GM23338 (cell line): ENCODE data around the gene PPP2R5C. TPM values are rescaled to one million over a fixed set of nuclear protein-coding genes. Genes with fewer than 3 reads are reported as not detected.
"Not testable (repeated sequence)": the region's sequence is repeated elsewhere in the genome, so short reads cannot be mapped to it uniquely, and the experiment has no call there.

Experiments
- ATAC-seq: fragments of 200-7000 bp; cut with Tn5 transposase; 3 replicates; pipeline ENCODE4 v1.9.1; 2020
- DNase-seq: peaks from one replicate; pipeline ENCODE4 v3.0.0-alpha.2; 2015; ENCODE audit warnings: low spot score
- H2AFZ ChIP-seq: fragments of 200-600 bp; sonication (generic); 2 replicates; pipeline ENCODE4 v1.8.0; 2016; ENCODE audit warnings: antibody characterized with exemption, mild to moderate bottlenecking, moderate library complexity
- H3F3A ChIP-seq: fragments of 200-600 bp; sonication (generic); replicated peaks from 2 replicates; pipeline ENCODE4 v1.8.0; 2017; ENCODE audit warnings: antibody characterized with exemption, mixed run types, low read depth
- H3K27ac ChIP-seq: fragments of 200-600 bp; sonication (generic); 2 replicates; pipeline ENCODE4 v1.6.1; 2016; ENCODE audit warnings: low read depth
- H3K27me3 ChIP-seq: fragments of 200-600 bp; sonication (generic); 2 replicates; pipeline ENCODE4 v1.8.0; 2016; ENCODE audit warnings: mild to moderate bottlenecking, mixed run types, moderate library complexity; ENCODE audit not compliant: insufficient read depth
- H3K36me3 ChIP-seq: fragments of 200-600 bp; sonication (generic); 2 replicates; pipeline ENCODE4 v1.8.0; 2016; ENCODE audit warnings: mild to moderate bottlenecking; ENCODE audit not compliant: insufficient read depth
- H3K4me1 ChIP-seq: fragments of 200-600 bp; sonication (generic); 2 replicates; pipeline ENCODE4 v1.8.0; 2016; ENCODE audit warnings: mild to moderate bottlenecking, moderate library complexity; ENCODE audit not compliant: insufficient read depth
- H3K4me2 ChIP-seq: fragments of 200-600 bp; sonication (generic); 2 replicates; pipeline ENCODE4 v1.7.1; 2017; ENCODE audit warnings: mixed run types
- H3K4me3 ChIP-seq: fragments of 200-600 bp; sonication (generic); 2 replicates; pipeline ENCODE4 v1.6.1; 2016; ENCODE audit warnings: mixed run types
- H3K79me2 ChIP-seq: fragments of 200-600 bp; sonication (generic); replicated peaks from 2 replicates; pipeline ENCODE4 v1.8.0; 2017; ENCODE audit warnings: mild to moderate bottlenecking; ENCODE audit not compliant: insufficient read depth
- H3K9me2 ChIP-seq: fragments of 200-600 bp; sonication (generic); 2 replicates; pipeline ENCODE4 v1.8.0; 2017; ENCODE audit not compliant: insufficient read depth
- H4K20me1 ChIP-seq: fragments of 200-600 bp; sonication (generic); replicated peaks from 2 replicates; pipeline ENCODE4 v1.8.0; 2017; ENCODE audit warnings: mild to moderate bottlenecking; ENCODE audit not compliant: insufficient read depth
- H3K27ac Mint-ChIP-seq: 2 replicates; pipeline ENCODE4 v1.8.0; 2020; ENCODE audit warnings: inconsistent platforms, mild to moderate bottlenecking, moderate library complexity, mixed read lengths
- H3K27me3 Mint-ChIP-seq: 3 replicates; pipeline ENCODE4 v1.8.0; 2022; ENCODE audit warnings: low read depth, mild to moderate bottlenecking, moderate library complexity, mixed read lengths, inconsistent platforms; ENCODE audit not compliant: insufficient read depth, poor library complexity
- H3K36me3 Mint-ChIP-seq: 3 replicates; pipeline ENCODE4 v1.8.0; 2021; ENCODE audit warnings: low read depth, mild to moderate bottlenecking, inconsistent platforms, moderate library complexity, mixed read lengths
- H3K4me1 Mint-ChIP-seq: 3 replicates; pipeline ENCODE4 v1.8.0; 2020; ENCODE audit warnings: mild to moderate bottlenecking, inconsistent platforms, mixed read lengths
- H3K4me3 Mint-ChIP-seq: 3 replicates; pipeline ENCODE4 v1.8.0; 2021; ENCODE audit warnings: moderate library complexity, mild to moderate bottlenecking, inconsistent platforms, mixed read lengths
- H3K9me3 Mint-ChIP-seq: 3 replicates; pipeline ENCODE4 v1.8.0; 2020; ENCODE audit warnings: moderate library complexity, mild to moderate bottlenecking, inconsistent platforms, mixed read lengths
- POLR2AphosphoS5 ChIP-seq: IDR thresholded peaks from 2 replicates; pipeline ENCODE4 v1.6.1; 2016; ENCODE audit warnings: antibody characterized with exemption, low read depth
- ZNF114 ChIP-seq: fragments of 250-450 bp; sonication (Bioruptor Pico); IDR thresholded peaks from 2 replicates; pipeline ENCODE4 v1.5.0; 2020; ENCODE audit warnings: mild to moderate bottlenecking, moderate library complexity
- long read RNA-seq: library from polyadenylated mRNA; unstranded; transcript quantifications from one replicate; pipeline ENCODE4 v2.0.0, GENCODE V29; 2020; ENCODE audit not compliant: unreplicated experiment
- polyA plus RNA-seq: library from polyadenylated mRNA; unstranded; fragments of >200 nt; fragmentation: Nextera tagmentation; extraction: Ambion mirVana; gene quantifications from 2 replicates; pipeline ENCODE4 v1.2.1, GENCODE V29; 2016
- total RNA-seq: library from RNA; depleted of rRNA; stranded (reverse); fragments of >200 nt; shearing (Covaris generic); gene quantifications from 2 replicates; pipeline ENCODE4 v1.2.3, GENCODE V29; 2014; rRNA removed

PPP2R5C gene
- total RNA-seq, result 75.4 and 76.4 TPM in 2 replicates
- 75.3 and 79.7 TPM in 2 replicates for polyA plus RNA-seq
- long read RNA-seq, full-length matches to known transcripts, result 11 of 21 reads
- long read RNA-seq, partial matches to known transcripts, result 6 of 21 reads
- long read RNA-seq, other reads (novel, unspliced or antisense), result 4 of 21 reads

DNA sequence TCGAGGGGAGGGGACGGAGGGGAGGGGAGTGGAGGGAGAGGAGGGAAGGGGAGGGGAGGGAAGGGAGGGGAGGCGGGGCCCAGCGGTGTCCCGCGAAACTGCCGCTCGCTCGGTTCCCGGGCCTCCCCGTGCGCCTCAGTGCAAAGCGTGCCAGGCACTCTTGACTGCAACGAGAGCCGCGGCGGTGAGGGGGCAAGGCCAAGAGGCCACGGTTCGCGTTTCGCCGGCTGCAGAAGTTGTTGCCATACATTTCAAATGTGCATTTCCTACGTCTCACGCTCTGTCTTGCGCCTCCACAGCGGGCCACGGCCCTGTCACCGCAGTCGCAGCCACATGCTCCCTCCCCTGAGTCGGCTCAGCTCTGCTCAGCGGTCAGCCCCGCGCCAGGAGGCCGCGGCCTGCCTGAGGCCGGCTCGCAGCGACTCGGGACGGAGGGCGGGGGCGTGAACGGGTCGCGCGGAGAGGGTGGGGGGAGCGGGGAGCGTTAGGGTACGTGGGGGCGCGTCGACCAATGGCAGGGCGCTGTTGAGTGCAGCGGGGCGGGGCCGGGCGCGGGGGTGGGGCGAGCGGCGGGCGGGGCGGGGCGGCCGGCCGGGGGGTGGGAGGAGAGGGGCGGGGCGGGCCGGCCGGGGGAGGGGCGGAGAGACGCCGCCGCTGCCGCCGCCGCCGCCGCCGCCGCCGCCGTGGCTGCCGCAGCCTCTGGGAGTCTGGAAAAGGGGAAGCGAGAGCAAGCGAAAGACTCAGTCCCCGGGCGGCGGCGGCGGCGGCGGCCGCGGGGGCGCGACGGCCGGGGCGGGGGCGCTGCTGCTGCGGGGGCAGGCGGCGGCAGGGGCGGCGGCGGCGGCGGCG, at the start of gene PPP2R5C:
Gene PPP2R5C, plus strand, starts transcription at position 678 of the 849 bp plus-strand sequence. CDS start 185 bp downstream, outside the sequence.
- H3K27ac ChIP-seq, result peak within 1 kb of the TSS; percentile 72; the same call in 1 of the 2 replicates
- peak within 1 kb of the TSS; percentile 98 for H3K4me3 ChIP-seq
- no peaks in the 10 kb centered on the region for H3K36me3 ChIP-seq
- peaks cover 34% of the 10 kb centered on the region for H3K27me3 ChIP-seq
- H4K20me1 ChIP-seq, result peaks cover 5% of the 10 kb centered on the region; the same call in 1 of the 2 replicates
- TF ChIP-seq POLR2AphosphoS5, result peak; percentile 32; the same call in 1 of the 2 replicates
- no peak for TF ChIP-seq ZNF114
- peaks cover 11% of the 10 kb centered on the region for H3K4me1 ChIP-seq
- H3K9me2 ChIP-seq, result no peaks in the 10 kb centered on the region
- peaks cover 21% of the 10 kb centered on the region for H3K27me3 Mint-ChIP-seq
- H3K79me2 ChIP-seq, result no peaks in the 10 kb centered on the region
- H3K4me1 Mint-ChIP-seq, result peaks cover 12% of the 10 kb centered on the region
- peak; percentile 75 for ATAC-seq
- H3K27ac Mint-ChIP-seq, result no peak within 1 kb of the TSS
- H3K4me2 ChIP-seq, result peak within 1 kb of the TSS; percentile 94
- peak; percentile 92 for DNase-seq
- no peaks in the 10 kb centered on the region; the same call in 2 of the 3 replicates for H3K9me3 Mint-ChIP-seq
- peak within 1 kb of the TSS; percentile 99 for H2AFZ ChIP-seq
- H3F3A ChIP-seq, result no peaks in the 10 kb centered on the region
- no peaks in the 10 kb centered on the region; the same call in 2 of the 3 replicates for H3K36me3 Mint-ChIP-seq
- H3K4me3 Mint-ChIP-seq, result peak within 1 kb of the TSS; percentile 92

DNA sequence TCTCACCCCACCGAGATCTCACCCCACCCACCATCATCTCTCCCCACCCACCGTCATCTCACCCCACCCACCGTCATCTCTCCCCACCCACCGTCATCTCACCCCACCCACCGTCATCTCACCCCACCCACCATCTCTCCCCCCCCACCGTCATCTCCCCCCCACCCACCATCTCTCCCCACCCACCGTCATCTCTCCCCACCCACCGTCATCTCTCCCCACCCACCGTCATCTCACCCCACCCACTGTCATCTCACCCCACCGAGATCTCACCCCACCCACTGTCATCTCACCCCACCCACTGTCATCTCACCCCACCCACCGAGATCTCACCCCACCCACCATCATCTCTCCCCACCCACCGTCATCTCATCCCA, 49.7 kb upstream of the PPP2R5C start:
- not testable (repeated sequence) for DNase-seq, H3F3A ChIP-seq, ATAC-seq, H2AFZ ChIP-seq, H3K9me2 ChIP-seq, H3K27me3 ChIP-seq, H3K4me3 ChIP-seq, H3K36me3 Mint-ChIP-seq, H3K4me3 Mint-ChIP-seq, H4K20me1 ChIP-seq, H3K36me3 ChIP-seq, H3K4me1 ChIP-seq, H3K27ac ChIP-seq, H3K79me2 ChIP-seq, H3K27ac Mint-ChIP-seq, H3K4me2 ChIP-seq
- H3K9me3 Mint-ChIP-seq, result peaks cover 10% of the 10 kb centered on the region; the same call in 2 of the 3 replicates
- peaks cover 13% of the 10 kb centered on the region for H3K4me1 Mint-ChIP-seq
- H3K27me3 Mint-ChIP-seq, result peaks cover 18% of the 10 kb centered on the region

DNA sequence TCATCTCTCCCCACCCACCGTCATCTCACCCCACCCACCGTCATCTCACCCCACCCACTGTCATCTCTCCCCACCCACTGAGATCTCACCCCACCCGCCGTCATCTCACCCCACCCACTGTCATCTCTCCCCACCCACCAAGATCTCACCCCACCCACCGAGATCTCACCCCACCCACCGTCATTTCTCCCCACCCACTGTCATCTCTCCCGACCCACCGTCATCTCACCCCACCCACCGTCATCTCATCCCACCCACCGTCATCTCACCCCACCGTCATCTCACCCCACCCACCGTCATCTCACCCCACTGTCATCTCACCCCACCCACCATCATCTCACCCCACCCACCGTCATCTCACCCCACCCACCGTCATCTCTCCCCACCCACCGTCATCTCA, 49.2 kb upstream of the PPP2R5C start:
- H3K27me3 Mint-ChIP-seq, result peaks cover 16% of the 10 kb centered on the region
- H3K4me3 Mint-ChIP-seq, H3K4me2 ChIP-seq, H3K9me2 ChIP-seq, H3K79me2 ChIP-seq, H3K4me3 ChIP-seq, H2AFZ ChIP-seq, H4K20me1 ChIP-seq, H3K27ac ChIP-seq, H3F3A ChIP-seq, DNase-seq, H3K36me3 ChIP-seq, H3K36me3 Mint-ChIP-seq, H3K27ac Mint-ChIP-seq, ATAC-seq, H3K4me1 ChIP-seq, H3K27me3 ChIP-seq: not testable (repeated sequence)
- peaks cover 10% of the 10 kb centered on the region for H3K4me1 Mint-ChIP-seq
- H3K9me3 Mint-ChIP-seq, result peaks cover 10% of the 10 kb centered on the region; the same call in 2 of the 3 replicates

DNA sequence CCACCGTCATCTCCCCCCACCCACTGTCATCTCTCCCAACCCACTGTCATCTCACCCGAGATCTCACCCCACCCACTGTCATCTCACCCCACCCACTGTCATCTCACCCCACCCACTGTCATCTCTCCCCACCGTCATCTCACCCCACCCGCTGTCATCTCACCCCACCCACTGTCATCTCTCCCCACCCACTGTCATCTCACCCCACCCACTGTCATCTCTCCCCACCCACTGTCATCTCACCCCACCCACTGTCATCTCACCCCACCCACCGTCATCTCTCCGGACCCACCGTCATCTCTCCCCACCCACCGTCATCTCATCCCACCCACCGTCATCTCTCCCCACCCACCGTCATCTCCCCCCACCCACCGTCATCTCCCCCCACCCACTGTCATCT, 48.4 kb upstream of the PPP2R5C start:
- not testable (repeated sequence) for H4K20me1 ChIP-seq, H3K36me3 Mint-ChIP-seq, H3K4me1 Mint-ChIP-seq, H3K4me1 ChIP-seq, H3K9me2 ChIP-seq, H3K4me2 ChIP-seq, H3K4me3 ChIP-seq, H3K27ac ChIP-seq, H3K27me3 ChIP-seq, H3F3A ChIP-seq, ATAC-seq, H3K36me3 ChIP-seq, H3K79me2 ChIP-seq, H3K4me3 Mint-ChIP-seq, H2AFZ ChIP-seq, DNase-seq, H3K27ac Mint-ChIP-seq
- peaks cover 14% of the 10 kb centered on the region for H3K27me3 Mint-ChIP-seq
- peaks cover 10% of the 10 kb centered on the region; the same call in 2 of the 3 replicates for H3K9me3 Mint-ChIP-seq
